ENCODE measurements around the gene SLC16A14. TPM values are rescaled to one million over a fixed set of nuclear protein-coding genes. Genes with fewer than 3 reads are reported as not detected.

The SLC16A14 gene
- total RNA-seq, 1 experiment from 2014 or later = 2.2 TPM

- no peaks in the 10 kb centered on the region for H3K9me3 ChIP-seq (ENCODE audit: low read depth, low read length, poor library complexity, severe bottlenecking)
- H3K4me1 ChIP-seq (ENCODE audit: insufficient read depth, low read length, poor library complexity, severe bottlenecking) = no peaks in the 10 kb centered on the region
- ChIA-PET CTCF (no interaction called here), POLR2A (ENCODE audit: low non-redundant PET) (no interaction called here)
- intact Hi-C loops (cut with micrococcal nuclease; ENCODE audit: unreplicated experiment) = no loop called here
- H3K4me3 ChIP-seq (ENCODE audit: low read depth, low read length, poor library complexity, severe bottlenecking) = no peak overlapping the region
- no TSS peak for BruUV-seq (replicated peaks)
- no peak for TF ChIP-seq EZH2 (IDR thresholded peaks at IDR 0.05; ENCODE audit: borderline replicate concordance, low read depth, low read length, poor library complexity, severe bottlenecking)
- TF ChIP-seq CTCF (conservative IDR thresholded peaks at IDR 0.05; ENCODE audit: low read depth, low read length) = no peak
- no peaks in the 10 kb centered on the region for H3K27me3 ChIP-seq (replicated peaks; ENCODE audit: insufficient read depth, low read depth, low read length, poor library complexity)
- no peak for DNase-seq (ENCODE audit: low spot score)
- no peaks in the 10 kb centered on the region for H3K36me3 ChIP-seq (ENCODE audit: insufficient read depth, low read length, poor library complexity, severe bottlenecking)
- no peak overlapping the region for H3K27ac ChIP-seq (ENCODE audit: low read depth, low read length, poor library complexity, severe bottlenecking)
These were observed 29.1 kb upstream of the SLC16A14 start for GRCh38 chr2:230097841-230098240.

GRCh38 chr2:230097424-230097823, 28.7 kb upstream of the SLC16A14 start:
- BruUV-seq (replicated peaks) = no TSS peak
- H3K27me3 ChIP-seq (replicated peaks; ENCODE audit: insufficient read depth, low read depth, low read length, poor library complexity) = no peaks in the 10 kb centered on the region
- no peak for TF ChIP-seq EZH2 (IDR thresholded peaks at IDR 0.05; ENCODE audit: borderline replicate concordance, low read depth, low read length, poor library complexity, severe bottlenecking)
- TF ChIP-seq CTCF (conservative IDR thresholded peaks at IDR 0.05; ENCODE audit: low read depth, low read length) = no peak
- no peaks in the 10 kb centered on the region for H3K4me1 ChIP-seq (ENCODE audit: insufficient read depth, low read length, poor library complexity, severe bottlenecking)
- H3K9me3 ChIP-seq (ENCODE audit: low read depth, low read length, poor library complexity, severe bottlenecking) = no peaks in the 10 kb centered on the region
- no peak for DNase-seq (ENCODE audit: low spot score)
- ChIA-PET CTCF (no interaction called here), POLR2A (ENCODE audit: low non-redundant PET) (no interaction called here)
- H3K36me3 ChIP-seq (ENCODE audit: insufficient read depth, low read length, poor library complexity, severe bottlenecking) = no peaks in the 10 kb centered on the region
- no peak overlapping the region for H3K4me3 ChIP-seq (ENCODE audit: low read depth, low read length, poor library complexity, severe bottlenecking)
- intact Hi-C loops (cut with micrococcal nuclease; ENCODE audit: unreplicated experiment) = no loop called here
- H3K27ac ChIP-seq (ENCODE audit: low read depth, low read length, poor library complexity, severe bottlenecking) = no peak overlapping the region

- H3K36me3 ChIP-seq (ENCODE audit: insufficient read depth, low read length, poor library complexity, severe bottlenecking) = no peaks in the 10 kb centered on the region
- DNase-seq (ENCODE audit: low spot score) = no peak
- no peaks in the 10 kb centered on the region for H3K4me1 ChIP-seq (ENCODE audit: insufficient read depth, low read length, poor library complexity, severe bottlenecking)
- TF ChIP-seq CTCF (conservative IDR thresholded peaks at IDR 0.05; ENCODE audit: low read depth, low read length) (no peak), EZH2 (IDR thresholded peaks at IDR 0.05; ENCODE audit: borderline replicate concordance, low read depth, low read length, poor library complexity, severe bottlenecking) (no peak)
- H3K27me3 ChIP-seq (replicated peaks; ENCODE audit: insufficient read depth, low read depth, low read length, poor library complexity) = no peaks in the 10 kb centered on the region
- no peak overlapping the region for H3K4me3 ChIP-seq (ENCODE audit: low read depth, low read length, poor library complexity, severe bottlenecking)
- CTCF ChIA-PET = no interaction called here
- intact Hi-C loops (cut with micrococcal nuclease; ENCODE audit: unreplicated experiment) = no loop called here
- no peak overlapping the region for H3K27ac ChIP-seq (ENCODE audit: low read depth, low read length, poor library complexity, severe bottlenecking)
- no peaks in the 10 kb centered on the region for H3K9me3 ChIP-seq (ENCODE audit: low read depth, low read length, poor library complexity, severe bottlenecking)
- POLR2A ChIA-PET (ENCODE audit: low non-redundant PET) = interaction anchor here (0.7 kb wide), 1 partner anchor 890 kb away, joined by 5 read pairs; no protein-coding TSS in a partner anchor
- no TSS peak for BruUV-seq (replicated peaks)
These were observed 22.2 kb upstream of the SLC16A14 start for GRCh38 chr2:230090967-230091366.

Measured in A673 (cell line).